GDM1 (cell line): ENCODE measurements around the gene OSBP2.

Experiments used
- DNase-seq: peaks from one replicate; lab custom pipeline; 2025; lab: John Stamatoyannopoulos, UW

The OSBP2 gene

DNA sequence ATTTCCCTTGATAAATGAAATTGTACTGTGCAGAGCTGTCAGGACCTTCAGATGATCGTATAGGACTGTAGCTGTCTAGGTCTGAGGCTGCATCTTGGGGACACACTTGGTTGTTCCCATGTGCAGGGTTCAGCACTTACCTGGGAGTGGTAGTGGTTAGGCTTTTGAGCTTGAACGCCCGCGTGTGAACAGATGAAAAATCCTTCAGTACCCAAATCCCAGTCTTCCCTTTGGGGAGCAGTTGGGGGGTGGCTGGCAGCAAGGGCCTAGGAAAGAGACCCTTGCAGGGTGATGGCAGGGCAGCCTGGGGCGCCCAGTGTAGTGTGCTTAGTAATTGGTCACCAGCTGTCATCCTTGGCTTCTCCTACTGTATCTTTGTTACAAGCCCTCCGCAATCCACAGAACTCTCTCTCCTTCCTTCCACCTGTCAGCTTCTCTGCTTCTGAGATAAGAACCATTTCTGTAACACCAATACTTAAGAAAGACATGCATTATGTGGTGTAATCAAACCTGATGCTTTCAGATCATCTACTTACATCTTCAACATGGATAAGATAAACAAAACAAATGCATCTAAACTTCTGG, 209.3 kb downstream of the OSBP2 start:
- no peak for DNase-seq

DNA sequence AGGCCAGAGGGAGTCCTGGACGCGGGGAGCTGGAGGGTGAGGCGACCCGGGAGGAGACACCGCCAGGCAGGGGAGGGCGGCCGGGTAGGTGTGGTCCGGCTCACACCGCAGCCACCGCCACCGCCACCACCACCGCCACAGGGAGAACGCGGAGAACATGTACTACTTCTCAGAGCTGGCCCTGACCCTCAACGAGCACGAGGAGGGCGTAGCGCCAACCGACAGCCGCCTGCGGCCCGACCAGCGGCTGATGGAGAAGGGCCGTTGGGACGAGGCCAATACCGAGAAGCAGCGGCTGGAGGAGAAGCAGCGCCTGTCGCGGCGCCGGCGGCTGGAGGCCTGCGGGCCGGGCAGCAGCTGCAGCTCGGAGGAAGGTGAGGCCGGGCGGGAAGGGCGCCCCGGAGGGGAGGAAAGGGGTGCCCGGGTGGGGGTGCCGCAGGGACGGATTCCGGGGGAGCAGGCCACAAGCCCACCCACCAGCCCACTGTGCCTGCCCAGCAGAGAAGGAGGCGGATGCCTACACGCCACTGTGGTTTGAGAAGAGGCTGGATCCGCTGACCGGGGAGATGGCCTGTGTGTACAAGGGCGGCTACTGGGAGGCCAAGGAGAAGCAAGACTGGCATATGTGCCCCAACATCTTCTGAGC, 211.1 kb downstream of the OSBP2 start:
- no peak for DNase-seq

DNA sequence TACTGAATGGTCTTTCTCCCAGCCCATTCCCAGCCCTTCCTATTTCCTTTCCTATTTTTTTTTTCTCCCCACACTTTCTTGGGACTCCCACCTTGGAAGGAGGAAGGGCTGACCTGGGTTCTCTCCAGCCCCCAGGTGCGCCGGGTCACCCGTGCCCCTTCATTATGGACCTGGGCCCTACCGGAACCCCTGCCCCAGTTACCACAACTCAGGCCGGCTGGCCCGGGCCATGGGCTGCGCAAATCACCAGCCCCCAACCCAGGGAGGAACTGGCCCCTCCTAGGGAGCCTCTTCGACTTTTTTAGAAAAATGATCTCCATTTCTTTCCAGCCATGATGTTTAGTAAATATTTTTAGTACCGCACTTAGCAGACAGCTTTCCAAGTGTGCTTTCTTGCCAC, 211.7 kb downstream of the OSBP2 start:
- DNase-seq = no peak

DNA sequence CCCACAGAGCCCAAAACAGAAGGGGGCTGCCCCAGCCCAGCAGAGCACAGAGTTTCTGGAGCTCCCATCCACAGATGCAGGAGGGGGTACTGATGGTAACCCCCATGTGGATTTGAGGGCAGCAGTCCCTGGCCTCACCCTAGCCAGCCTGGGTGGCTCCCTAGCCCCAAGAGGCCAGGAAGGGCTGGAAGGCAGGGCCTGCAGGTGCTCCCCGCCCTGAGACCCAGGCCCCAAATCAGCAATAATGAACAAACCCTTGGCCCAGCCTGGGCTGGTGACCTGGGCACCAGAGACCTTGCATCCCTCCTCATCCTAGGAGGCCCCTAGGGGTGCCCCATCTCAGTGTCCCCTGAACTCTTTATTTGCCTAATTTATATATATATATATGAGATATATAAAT, 212.3 kb downstream of the OSBP2 start:
- no peak for DNase-seq

DNA sequence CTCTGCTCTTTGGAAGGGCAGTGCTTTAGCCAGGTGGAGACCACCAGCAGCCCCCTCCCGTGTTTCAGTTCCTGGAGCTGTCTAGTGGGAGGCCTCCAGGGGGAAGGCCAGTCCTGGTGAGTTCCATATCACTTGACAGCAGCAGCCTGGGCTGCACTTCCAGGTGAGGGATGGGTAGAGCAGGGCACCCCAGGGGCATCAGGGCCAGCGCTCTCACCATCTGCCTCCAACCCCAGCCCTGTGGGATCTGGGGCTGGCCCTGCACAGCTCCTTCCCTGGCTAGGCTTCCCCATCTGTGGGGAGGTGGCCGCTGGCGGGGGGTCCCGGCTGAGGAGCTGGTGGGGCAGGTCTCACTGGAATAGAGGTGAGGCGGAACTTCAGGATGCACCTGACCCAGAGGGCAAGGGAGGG, 213.4 kb downstream of the OSBP2 start:
- DNase-seq = no peak

DNA sequence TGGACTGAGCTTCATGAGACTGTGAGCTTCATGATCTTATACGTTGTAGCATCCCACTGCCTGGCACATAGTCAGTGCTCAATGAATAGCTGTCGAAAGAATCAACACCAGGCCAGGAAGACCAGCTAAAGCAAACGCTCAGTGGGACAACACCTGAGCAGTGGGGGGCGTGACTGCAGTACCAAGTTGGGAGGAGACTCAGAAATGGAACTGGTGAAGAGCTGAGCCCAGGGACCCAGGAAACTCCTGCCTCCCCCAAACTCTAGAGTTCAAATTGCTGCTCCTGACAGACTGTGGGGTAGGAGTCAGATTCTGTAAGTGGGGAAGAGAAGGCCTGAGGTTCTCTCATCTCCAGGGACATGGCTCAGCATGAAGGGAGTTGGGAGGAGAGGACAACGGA, 214.6 kb downstream of the OSBP2 start:
- DNase-seq = no peak

DNA sequence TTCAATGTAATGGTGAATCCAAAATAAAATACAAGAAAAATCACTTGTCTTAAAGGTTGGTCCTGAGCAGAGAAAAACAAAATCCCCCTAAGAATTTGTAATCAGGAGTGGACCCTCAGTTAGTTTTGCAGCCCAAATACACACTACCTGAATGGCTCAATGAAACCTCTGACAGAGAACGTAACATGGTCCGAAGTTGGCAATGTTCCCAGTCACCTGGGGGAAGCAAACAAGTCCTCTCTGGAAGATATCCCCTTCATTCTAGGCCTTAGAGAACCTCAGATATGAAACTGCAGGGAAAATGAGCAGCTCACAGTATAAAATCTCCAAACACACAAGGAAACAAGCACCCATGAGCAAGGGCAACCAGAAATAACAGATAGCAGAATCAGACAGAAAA, 215.7 kb downstream of the OSBP2 start:
- no peak for DNase-seq

DNA sequence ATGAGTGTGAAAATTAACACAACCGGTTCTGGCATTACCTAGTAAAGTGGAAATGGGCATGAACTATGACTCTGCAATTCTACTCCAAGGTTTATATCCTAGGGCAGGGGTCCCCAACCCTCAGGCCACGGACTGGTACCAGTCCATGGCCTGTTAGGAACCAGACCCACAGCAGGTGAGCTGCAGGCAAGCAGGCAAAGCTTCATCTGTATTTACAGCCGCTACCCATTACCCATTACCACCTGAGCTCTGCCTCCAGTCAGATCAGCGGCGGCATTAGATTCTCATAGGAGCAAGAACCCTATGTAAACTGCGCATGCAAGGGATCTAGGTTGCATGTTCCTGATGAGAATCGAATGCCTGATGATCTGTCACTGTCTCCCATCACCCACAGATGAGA, 224.1 kb downstream of the OSBP2 start:
- DNase-seq = no peak

DNA sequence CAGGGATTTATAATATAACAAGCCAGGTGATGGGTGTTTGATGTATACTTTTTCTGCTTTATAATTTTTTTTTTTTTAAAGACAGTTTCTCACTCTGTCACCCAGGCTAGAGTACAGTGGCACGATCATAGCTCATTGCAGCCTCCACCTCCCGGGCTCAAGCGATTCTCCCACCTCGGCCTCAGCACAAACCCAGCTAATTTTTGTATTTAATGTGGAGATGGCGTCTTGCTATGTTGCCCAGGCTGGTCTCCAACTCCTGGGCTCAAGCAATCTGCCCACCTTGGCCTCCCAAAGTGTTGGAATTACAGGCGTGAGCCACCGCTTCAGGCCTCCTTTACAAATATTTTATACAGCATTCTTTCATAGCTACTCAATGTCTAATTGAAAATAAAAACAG, 225.3 kb downstream of the OSBP2 start:
- DNase-seq = no peak

DNA sequence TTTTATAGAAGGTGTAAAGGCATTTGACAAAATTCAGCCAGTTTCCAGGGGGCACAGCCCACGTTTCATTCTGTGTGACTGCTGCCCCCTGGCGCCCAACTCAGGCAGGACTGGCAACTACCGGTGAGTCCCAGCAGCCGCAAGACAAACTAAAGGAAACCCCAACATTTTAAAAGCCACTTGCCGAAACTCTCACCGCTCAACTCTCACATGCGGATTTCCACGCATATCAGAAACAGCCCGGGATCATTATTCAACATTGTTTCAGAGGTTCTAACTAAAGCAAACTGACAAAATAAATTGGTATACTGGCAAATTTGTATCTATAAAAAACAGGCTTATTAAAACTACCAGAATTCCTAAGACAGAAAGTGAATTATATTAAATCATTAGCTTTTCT, 225.7 kb downstream of the OSBP2 start:
- peak; percentile 29 for DNase-seq

DNA sequence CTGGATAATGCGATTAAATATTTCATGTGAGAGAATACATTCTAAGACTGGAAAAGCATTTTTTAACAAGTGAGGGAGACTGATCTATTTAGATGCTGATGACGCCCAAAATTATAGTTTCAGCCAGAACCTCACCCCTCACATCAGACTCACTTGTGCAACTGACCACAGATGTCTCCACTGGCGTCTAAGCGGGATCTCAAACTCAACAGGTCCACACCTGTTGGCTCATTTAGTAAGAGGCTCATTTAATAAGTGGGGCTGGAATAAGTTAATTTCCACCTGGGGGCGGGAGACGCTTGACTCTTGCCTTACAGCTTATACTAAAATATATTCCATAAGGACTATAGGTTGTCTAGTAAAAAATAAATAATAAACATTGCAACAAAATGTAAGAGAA, 226.4 kb downstream of the OSBP2 start:
- DNase-seq = no peak

DNA sequence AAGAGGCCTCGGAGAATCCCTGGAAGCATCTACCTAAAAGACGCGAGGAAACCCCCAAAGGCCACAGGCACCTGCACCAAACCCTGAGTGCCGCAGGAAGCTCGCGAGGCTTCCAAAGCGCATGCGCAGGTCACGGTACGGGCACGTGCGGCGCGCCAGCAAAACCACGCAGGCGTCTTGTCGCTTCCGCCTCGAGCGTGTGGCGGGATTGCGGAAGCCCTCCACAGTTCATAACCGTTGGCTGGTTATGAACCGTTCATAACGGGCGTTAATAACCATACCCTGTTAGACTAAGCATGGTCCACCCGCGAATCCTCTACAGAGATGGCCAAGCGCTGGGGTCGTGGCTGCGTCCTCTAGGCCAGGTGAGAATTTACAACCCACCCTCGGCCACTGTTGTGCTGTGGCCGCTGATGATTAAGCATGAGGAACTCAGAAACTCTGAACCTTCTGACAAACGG, 227.5 kb downstream of the OSBP2 start:
- no peak for DNase-seq

DNA sequence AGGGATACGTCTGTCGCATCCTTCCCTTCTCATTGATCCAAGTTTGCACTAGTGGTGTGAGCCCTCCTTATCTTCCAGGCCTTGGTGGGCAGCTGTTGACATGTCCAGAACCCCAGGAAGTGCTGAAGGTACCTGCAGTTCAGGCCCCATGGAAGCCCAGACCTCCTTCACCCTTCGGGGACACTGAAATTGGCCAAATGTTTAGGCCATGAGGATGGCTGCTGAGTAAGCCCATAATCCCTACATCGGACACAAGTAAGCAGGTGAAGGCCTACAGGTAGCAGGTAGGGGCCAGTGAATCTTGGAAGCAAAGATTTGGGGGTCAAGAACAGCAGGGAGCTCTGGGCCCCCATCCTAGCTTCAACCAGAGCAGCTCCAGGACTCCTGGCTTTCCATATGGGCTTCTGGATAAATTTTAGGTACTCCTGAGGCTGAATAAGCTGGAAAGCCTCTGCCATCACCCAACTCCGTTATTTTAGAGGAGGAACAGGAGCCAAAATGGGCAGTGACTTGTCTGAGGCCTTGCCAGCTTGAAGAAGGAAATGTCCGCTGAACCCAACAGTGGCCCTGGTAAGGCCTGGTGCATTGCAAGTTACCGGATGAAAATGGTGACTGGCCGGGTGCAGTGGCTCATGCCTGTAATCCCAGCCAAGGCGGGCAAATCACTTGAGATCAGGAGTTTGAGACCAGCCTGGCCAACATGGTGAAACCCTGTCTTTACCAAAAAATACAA, 228.7 kb downstream of the OSBP2 start:
- no peak for DNase-seq

DNA sequence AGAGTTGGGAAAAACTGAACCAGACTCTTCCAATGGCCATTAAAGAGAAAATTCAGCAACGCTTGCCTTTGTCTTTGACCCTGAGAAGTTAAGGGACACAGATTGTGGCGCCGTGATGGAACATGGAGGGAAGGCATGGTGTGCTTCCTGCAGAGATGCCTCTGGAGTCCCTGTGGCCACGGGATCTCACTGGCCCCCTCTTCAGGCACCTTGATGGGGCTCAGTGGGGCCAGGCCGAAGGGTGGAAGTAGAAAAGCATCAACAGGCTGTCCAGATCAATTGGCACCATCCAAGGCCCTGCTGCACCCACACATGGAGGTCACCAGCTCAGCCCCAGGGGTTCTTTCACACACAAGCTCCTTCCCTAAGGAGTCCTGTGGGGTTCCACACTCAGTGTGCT, 231.0 kb downstream of the OSBP2 start:
- no peak for DNase-seq

DNA sequence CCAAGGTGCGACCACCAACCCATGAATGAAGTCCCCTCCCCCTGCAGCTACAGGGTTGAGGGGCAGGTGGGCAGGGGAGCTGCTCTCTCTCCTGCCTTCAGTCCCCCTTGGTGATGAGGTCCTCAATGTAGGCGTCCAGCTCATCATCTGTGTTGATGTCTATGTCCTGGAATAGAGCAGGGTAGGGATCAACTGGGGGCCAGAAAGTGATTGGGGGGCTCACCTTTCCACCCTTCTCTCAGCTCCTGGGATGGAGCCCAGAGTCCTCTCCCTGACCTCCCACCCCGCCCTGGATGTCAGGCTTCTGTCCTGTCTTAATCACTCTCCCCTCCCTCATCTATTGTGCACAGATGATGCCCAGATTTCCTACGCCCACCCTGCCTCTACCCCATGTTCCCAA, 232.0 kb downstream of the OSBP2 start:
- DNase-seq = no peak

DNA sequence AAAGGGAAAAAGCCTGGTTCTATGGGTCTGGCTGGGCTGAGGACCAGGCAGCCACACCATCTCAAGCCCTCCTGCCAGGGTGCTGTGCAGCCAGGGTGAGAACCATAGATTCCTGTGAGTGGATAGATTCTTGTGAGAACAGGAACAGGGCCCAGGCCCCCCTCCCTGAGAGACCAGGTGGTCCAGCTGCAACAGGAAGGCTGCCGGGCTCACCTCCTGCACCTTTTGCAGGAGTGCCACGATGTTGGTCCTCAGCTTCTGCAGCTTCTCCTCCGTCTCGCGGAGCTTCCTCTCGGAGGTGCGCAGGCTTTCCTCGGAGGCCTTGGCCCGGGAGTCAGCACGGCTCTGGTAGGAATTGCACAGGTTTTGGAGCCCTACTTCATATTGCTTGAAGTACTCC, 233.1 kb downstream of the OSBP2 start:
- DNase-seq = no peak

DNA sequence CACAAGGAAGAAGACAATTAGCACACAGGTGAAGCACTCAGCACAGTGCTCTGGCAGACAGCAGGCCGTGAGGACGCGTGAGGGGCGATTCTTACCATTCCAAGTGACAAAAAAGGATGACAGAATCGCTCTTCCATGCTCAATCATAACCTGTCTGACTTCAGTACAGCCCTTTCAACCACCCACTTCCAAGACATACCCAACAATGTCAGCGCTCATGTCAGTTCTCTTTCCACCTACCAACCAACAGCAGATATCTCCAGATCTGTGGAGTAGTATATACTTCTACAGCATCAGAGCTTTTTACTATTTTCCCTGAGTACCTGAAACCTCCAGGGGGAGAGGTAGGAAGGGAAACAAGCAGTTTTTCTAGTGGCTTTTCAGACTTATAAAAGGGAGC, 233.7 kb downstream of the OSBP2 start:
- DNase-seq = no peak

DNA sequence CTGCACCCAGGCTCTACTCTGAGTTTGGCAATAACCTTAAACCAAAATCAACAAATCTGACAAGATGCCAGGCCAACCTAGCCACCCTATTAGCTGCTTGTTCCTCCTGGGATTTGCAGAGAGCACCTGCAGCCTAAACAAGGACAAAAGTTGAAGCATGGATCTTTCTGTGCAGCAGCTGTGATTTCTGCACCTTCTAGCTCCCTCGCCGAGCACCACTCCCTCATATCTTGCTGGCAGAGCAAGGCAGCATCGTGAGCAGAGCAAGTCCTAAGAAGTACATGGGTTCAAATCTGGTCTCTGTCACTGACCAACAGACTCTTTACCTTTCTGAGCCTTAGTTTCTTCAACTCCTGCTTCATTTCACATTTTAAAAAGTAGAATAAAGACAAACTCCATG, 235.6 kb downstream of the OSBP2 start:
- no peak for DNase-seq

DNA sequence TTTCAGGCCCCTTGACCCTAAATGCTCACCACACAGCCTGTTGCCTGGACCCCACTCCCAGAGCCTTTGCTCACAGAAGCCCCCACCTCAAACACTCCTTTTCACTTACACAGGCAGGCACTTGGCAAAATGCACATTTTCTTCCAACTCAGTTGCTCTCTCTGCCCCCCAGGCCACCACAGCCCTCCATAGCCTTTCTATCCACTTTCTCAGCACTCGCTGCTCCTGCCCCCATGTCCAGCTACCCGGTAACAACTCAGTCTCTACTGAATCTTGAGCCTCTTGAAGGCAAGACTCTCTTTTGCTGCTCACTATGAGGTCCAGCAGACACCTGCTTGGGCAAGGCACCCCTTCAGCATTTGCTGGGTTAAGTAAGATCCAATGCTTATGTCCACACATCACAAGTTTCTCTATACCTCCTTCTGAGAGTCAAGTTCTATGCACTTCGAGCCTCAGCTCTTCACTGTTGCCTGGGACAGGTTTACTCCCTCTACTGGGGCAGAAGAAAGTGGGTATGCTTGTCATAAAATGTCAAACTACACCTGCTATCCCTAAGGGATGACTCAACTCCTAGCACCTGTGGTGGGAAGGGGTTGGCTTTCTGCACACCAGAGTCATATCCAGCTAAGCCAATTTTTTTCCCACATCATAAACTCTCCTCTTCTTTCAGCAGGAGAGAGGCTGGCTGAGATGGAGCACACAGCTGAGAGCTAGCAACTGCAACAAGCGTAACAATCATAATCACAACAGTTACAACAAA, 237.0 kb downstream of the OSBP2 start:
- no peak for DNase-seq

DNA sequence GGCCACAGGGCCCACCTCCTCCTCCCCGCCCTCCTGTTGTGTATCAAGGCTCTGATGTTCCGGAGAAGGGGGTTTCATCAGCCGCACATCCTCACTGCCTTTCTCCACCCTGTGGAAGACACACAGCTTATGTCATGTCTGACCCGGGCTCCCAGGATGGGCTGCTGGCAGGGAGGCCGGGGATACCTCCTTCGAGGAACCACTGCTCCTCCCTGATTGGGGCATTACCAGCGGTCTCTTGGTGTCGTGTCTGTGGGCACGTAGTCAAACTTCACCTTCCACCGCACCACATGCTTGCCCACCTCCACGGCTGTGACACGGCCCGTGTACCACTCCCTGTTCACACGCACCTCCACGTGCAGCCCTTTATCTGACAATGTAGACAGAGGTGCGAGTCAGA, 238.0 kb downstream of the OSBP2 start:
- DNase-seq = no peak

DNA sequence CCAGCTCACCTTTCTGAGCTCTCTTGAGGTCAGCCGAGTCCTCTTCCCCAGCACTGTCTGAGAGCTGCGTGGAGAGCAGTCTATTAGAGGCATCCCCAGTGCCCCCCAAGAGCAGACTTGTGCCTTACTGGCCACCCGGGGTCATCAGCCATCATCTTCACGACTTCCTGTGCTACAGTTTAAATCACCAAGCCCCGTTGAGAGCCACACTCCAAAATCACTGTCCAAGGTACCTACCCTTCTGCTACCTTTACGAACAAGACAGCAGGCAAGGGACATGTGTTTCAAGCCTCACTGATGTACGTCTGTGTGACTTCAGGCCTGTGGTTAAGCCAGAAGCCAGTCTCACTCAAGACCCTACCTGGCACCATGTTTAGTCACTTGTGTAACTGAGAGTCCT, 238.8 kb downstream of the OSBP2 start:
- no peak for DNase-seq

DNA sequence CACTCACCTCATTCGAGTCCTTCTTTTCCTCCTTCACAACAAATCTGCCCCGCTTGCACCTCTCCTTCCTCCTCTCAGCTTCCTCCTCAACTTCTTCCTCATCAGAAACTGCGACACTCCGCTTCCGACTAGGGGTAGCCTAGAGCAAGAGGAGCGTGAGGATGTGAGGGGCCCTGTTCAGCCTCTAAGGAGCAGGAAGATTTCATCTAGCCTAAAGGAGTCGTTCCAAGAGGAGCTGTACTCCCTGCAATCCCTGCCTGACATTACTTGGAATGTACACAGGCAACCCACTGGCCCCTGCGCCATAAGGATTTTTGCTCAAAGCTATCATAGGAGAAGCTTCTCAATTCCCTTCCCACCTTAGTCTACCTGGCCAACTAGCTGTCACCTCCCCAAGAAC, 239.4 kb downstream of the OSBP2 start:
- no peak for DNase-seq
